Osteoblast (primary cell): ENCODE measurements around the gene EMP1. TPM values are rescaled to one million over a fixed set of nuclear protein-coding genes. Genes with fewer than 3 reads are reported as not detected.

Source experiments
- DNase-seq: peaks from one replicate; pipeline ENCODE4 v3.0.0; 2011; ENCODE audit warnings: low spot score, mixed read lengths; ENCODE audit not compliant: insufficient read length; ENCODE audit errors: missing footprints
- H2AFZ ChIP-seq: 2 replicates; pipeline ENCODE4 v1.6.0; 2011; ENCODE audit warnings: mild to moderate bottlenecking, low read length
- H3K27ac ChIP-seq: 2 replicates; pipeline ENCODE4 v1.5.1; 2011; ENCODE audit warnings: mild to moderate bottlenecking, low read depth, low read length, moderate library complexity
- H3K27me3 ChIP-seq: 2 replicates; pipeline ENCODE4 v1.6.0; 2012; ENCODE audit warnings: mild to moderate bottlenecking, control low read depth, inconsistent platforms, low read length, moderate library complexity; ENCODE audit not compliant: insufficient read depth
- H3K36me3 ChIP-seq: 2 replicates; pipeline ENCODE4 v1.5.1; 2011; ENCODE audit warnings: mild to moderate bottlenecking, low read length, control low read depth, moderate library complexity; ENCODE audit not compliant: insufficient read depth
- H3K4me1 ChIP-seq: 2 replicates; pipeline ENCODE4 v1.5.1; 2011; ENCODE audit warnings: mild to moderate bottlenecking, low read length, control low read depth, moderate library complexity; ENCODE audit not compliant: insufficient read depth
- H3K4me2 ChIP-seq: 2 replicates; pipeline ENCODE4 v1.6.0; 2011; ENCODE audit warnings: mild to moderate bottlenecking, low read length; ENCODE audit not compliant: insufficient read depth
- H3K4me3 ChIP-seq: fragments of 200-600 bp; sonication (generic); 3 replicates; pipeline ENCODE4 v1.5.1; 2012; ENCODE audit warnings: mild to moderate bottlenecking, low read length, inconsistent platforms; ENCODE audit not compliant: insufficient read depth
- H3K79me2 ChIP-seq: 2 replicates; pipeline ENCODE4 v1.6.0; 2012; ENCODE audit warnings: mild to moderate bottlenecking, low read length, control low read depth, inconsistent platforms; ENCODE audit not compliant: insufficient read depth
- H3K9me3 ChIP-seq: 2 replicates; pipeline ENCODE4 v1.5.1; 2011; ENCODE audit warnings: low read depth, low read length, control low read depth
- H4K20me1 ChIP-seq: 2 replicates; pipeline ENCODE4 v1.6.0; 2012; ENCODE audit warnings: mild to moderate bottlenecking, low read length, control low read depth; ENCODE audit not compliant: insufficient read depth
- CTCF ChIP-seq: IDR thresholded peaks from 2 replicates; pipeline ENCODE4 v1.5.1; 2011; ENCODE audit warnings: mild to moderate bottlenecking, low read depth, low read length, moderate library complexity; ENCODE audit errors: extremely low read depth
- total RNA-seq: library from RNA; depleted of rRNA; stranded (reverse); fragments of >200 nt; gene quantifications from 2 replicates; pipeline ENCODE4 v1.2.3, GENCODE V29; 2012

The EMP1 gene
- total RNA-seq, 1 donor, result 106 TPM

- no peak for DNase-seq
- peak overlapping the region; percentile 55 for H3K4me2 ChIP-seq
- TF ChIP-seq CTCF, result no peak
- peaks cover 57% of the 10 kb centered on the region for H3K36me3 ChIP-seq
- peaks cover 9% of the 10 kb centered on the region for H4K20me1 ChIP-seq
- H3K79me2 ChIP-seq, result peaks cover 81% of the 10 kb centered on the region
- H3K9me3 ChIP-seq, result no peaks in the 10 kb centered on the region
- no peak overlapping the region for H3K4me3 ChIP-seq
- H3K4me1 ChIP-seq, result peaks cover 71% of the 10 kb centered on the region
- no peak overlapping the region for H2AFZ ChIP-seq
- peak overlapping the region; percentile 96 for H3K27ac ChIP-seq
- H3K27me3 ChIP-seq, result no peaks in the 10 kb centered on the region
Observed at GRCh38 chr12:13209436-13210235, 13.1 kb downstream of the EMP1 start.

- Histone ChIP-seq H2AFZ (no peak overlapping the region), H3K4me3 (no peak overlapping the region), H3K4me1 (peaks cover 62% of the 10 kb centered on the region), H3K9me3 (no peaks in the 10 kb centered on the region), H3K4me2 (peak overlapping the region; percentile 55), H3K27ac (peak overlapping the region; percentile 96), H3K27me3 (no peaks in the 10 kb centered on the region), H3K36me3 (peaks cover 63% of the 10 kb centered on the region), H3K79me2 (peaks cover 83% of the 10 kb centered on the region), H4K20me1 (peaks cover 9% of the 10 kb centered on the region)
- DNase-seq, result no peak
- TF ChIP-seq CTCF, result no peak
Observed at GRCh38 chr12:13210236-13211190, 14.0 kb downstream of the EMP1 start.

- peak overlapping the region; percentile 0 for H3K4me2 ChIP-seq
- H3K27ac ChIP-seq, result peak overlapping the region; percentile 96
- H3K4me1 ChIP-seq, result peaks cover 55% of the 10 kb centered on the region
- peaks cover 71% of the 10 kb centered on the region for H3K36me3 ChIP-seq
- H2AFZ ChIP-seq, result no peak overlapping the region
- TF ChIP-seq CTCF, result no peak
- H3K79me2 ChIP-seq, result peaks cover 79% of the 10 kb centered on the region
- no peaks in the 10 kb centered on the region for H3K27me3 ChIP-seq
- peaks cover 9% of the 10 kb centered on the region for H4K20me1 ChIP-seq
- DNase-seq, result no peak
- H3K4me3 ChIP-seq, result no peak overlapping the region
- H3K9me3 ChIP-seq, result no peaks in the 10 kb centered on the region
Observed at GRCh38 chr12:13211191-13211858, 14.8 kb downstream of the EMP1 start.
